ENCODE results near the gene ALG2. TPM values are rescaled to one million over a fixed set of nuclear protein-coding genes. Genes with fewer than 3 reads are reported as not detected.

Gene ALG2, protein sequence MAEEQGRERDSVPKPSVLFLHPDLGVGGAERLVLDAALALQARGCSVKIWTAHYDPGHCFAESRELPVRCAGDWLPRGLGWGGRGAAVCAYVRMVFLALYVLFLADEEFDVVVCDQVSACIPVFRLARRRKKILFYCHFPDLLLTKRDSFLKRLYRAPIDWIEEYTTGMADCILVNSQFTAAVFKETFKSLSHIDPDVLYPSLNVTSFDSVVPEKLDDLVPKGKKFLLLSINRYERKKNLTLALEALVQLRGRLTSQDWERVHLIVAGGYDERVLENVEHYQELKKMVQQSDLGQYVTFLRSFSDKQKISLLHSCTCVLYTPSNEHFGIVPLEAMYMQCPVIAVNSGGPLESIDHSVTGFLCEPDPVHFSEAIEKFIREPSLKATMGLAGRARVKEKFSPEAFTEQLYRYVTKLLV
- total RNA-seq: 25.0 TPM

DNA sequence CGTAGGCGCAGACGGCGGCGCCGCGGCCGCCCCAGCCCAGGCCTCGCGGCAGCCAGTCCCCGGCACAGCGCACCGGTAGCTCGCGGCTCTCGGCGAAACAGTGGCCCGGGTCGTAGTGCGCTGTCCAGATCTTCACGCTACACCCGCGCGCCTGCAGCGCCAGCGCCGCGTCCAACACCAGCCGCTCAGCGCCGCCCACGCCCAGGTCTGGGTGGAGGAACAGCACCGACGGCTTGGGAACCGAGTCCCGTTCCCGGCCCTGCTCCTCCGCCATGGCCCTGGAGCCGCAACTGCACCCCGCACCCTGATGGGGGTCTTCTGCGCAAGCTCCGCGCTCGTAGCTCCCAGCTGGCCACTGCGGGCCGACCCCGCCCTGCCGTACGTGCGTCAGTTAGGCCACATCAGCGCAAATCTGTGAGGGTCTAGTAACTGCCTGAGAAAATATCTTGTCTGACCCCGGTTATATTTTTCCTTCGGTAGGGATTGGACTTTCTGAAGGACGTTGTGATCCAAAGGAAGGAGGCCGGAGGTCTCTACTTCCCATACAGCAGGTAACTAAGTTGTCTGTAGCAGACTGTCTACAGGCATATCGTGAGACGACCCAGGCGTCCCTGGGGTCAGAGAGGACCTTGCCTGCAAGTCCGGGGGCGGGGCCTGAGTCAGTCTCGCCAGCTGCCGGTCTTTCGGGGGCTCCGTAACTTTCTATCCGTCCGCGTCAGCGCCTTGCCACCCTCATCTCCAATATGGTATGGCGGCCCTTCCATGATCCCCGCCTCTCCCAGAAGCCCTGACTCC lies at the start of gene ALG2, which contains the start of gene SEC61B:
ALG2 (minus strand) TSS at position 322 of the 795 bp plus-strand sequence; CDS start at position 274, 48 bp downstream.
SEC61B (plus strand) TSS at position 662 of the 795 bp plus-strand sequence; CDS start at position 744, 82 bp downstream.
- DNase-seq: peak; percentile 87

DNA sequence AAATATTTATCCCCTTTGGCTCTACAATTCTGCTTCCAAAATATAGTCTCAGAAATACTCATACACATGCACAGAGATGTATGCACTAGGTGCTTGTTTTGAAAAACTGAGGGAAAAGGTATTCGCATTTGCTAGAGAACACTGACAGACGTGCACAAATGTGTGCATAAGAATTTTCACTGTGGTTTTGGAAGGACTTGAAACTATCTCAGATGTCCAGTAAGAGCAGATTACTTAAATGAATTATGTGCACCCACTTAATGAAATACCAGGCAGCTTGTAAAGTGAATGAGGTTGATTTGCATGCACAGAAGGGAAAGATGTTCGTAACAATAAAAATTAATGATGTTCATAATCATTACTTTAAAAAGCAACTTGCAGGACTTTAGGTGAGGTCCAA lies 48.7 kb upstream of the ALG2 start:
- DNase-seq: no peak

DNA sequence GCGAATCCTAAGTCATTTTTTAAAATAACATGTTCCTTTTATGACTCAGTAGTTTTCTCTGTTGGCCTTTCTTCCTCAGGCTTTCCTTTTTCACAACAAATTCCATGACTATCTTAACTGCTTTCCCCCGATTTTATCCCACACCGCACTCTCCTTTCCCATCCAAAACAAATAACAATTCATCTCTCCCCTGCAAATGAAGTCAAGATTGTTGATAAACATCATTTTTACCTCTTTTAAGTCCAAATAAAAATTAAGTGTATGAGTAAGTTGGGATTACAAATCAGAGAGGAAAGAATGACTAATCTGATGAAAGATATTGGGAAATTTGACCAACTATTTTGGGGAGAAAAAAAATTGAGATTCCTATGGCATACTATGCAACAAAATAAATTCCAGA lies 47.7 kb upstream of the ALG2 start:
- no peak for DNase-seq

DNA sequence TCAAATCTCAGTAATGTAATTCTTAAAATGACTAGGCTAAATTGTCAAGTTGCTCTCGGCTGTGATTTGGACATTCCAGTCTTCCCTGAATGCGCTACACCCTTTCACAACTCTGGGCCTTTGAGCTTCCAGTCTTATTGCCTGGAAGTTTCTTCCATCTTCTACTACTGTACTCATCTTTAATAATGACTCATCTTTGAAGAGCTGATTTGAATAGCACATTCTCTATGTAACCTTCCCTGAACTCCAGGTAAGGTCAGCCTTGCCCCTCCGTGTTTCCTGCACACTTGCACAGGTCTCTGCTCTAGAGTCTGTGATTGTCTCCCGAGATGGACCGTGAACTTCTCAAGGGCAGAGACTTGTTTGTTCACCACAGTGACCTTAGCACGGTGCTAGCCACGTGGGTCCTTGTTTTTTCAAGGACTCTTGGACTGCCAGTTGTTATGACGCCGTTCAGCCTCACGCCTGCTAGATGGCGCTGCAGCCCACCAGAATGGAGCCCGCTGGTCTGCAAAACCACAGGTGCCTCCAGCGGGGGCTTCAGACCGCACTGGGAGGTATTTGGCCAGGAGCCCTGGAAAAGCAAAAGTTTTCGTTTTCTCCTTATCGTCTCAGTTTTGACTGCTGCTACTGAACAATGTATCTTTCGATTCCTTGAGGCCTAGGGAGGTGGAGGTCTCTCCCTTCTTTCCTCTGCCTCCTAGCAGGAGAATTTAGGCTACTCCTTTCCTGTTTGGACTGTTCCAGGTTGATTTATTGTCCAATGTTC lies 44.7 kb upstream of the ALG2 start:
- DNase-seq: peak; percentile 57

DNA sequence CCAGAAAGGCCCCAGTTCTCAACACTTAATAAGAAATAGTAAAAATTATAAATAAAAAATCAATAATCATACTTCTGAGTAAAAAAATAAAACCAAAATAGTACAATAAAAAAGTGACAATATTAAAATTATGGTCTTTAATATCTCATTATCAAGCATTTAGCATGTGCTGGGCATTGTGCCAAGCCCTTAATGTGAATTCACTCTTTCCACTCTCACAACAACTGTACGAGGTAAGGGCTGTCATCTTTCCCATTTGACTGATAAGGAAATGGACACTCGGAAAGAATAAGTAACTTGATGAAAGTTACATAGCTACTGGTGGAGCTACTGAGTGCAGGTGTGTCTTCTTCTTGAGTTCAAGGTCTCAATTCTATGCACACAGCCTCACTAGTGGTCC lies 43.9 kb upstream of the ALG2 start:
- no peak for DNase-seq

DNA sequence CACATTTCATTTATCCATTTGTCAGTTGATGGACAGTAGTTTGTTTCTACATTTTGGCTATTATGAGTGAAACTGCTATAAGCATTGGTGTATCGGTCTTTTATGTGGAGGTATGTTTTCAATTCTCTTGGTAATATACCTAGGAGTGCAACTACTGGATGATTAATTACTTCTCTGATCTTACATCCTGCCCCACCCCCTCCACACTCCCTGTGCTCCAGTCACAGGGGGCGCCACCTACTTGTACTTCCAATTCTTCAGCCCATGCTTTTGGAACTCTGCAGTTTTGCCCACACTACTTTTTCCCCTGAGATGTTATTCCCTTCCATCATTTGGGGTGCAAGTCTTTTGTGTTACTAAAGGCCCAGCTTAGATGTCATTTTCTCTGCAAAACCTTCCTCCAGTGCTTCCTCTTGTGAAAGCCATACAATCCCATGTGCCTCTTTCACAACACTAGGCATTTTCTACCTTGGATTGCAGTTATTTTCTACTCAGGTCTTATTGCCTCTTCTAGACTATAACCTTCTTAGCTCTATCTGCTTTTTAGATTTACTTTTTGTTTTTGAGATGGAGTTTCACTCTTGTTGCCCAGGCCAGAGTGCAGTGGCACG lies 42.4 kb upstream of the ALG2 start:
- DNase-seq: no peak

DNA sequence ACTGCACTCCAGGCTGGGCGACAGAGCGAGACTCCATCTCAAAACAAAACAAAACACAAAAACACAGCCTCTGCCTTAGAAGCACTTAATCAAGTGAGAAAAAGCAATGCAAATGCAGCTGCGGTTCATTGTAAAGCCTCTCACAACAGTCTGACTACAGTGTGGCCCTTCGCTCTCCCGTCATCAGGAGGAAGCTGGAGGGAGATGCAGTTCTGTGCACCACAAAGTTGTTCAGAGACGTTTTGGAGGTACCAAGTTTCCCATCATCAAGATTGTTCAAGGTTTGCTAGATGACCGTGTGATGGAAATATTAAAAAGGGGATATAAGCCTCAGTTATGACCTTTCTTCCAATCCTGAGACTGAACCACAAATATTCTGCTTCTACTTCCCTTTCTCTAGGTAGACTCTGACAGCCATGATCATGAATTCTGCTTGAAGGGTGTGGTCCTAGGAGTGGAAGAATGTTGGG lies 41.2 kb upstream of the ALG2 start:
- DNase-seq: no peak

DNA sequence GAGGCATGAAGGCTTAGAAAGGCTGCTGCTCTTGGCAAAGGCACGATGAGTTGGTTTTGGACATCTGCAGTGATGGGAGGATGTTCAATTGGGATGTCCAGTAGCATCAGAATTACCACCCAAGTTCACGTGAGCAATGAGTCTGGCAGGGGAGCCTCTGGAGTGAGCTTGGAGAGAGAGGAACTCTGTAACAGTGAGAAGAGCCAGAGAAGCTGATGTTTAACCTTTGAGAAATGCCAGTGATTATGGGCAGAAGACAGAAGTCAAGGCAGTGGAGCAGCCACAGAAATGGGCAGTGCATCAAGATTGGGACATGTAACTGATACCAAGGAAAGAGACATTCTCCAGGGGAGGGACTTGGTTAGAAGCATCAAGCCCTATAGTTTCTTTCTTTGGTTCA lies 40.2 kb upstream of the ALG2 start:
- no peak for DNase-seq

DNA sequence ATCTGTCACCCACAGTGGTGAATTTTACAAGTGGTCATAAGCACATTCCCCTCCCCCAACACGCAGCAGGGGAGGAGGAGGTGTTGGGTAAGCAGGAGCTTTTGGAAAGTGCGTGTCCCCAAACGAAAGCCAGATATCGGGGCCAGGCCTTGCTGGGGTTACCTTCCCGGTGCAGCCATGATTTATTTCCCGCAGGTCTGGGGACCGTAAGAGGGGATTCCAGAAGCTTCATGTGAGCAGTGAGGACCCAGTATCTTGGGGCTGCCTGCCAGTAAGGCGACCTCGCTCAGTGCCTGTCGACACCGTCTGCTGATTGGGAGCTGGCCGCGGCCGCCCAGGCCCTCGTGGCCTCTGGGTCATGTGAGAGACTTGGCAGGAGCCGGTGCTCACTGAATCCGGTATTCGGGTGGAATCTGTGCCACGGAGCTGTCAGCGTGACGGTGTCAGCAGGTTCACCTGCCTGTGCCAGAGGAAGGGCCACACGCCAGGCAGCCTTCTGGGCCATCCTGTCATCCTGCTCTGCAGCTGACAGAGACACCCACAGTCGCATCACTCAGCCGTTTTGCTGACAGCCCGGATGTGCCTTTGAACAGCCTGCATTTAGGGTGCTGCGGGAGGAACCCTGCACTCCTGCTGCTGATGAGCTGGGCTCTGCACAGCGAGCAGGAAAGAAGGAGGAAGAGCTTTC lies 37.6 kb upstream of the ALG2 start:
- peak; percentile 80 for DNase-seq

DNA sequence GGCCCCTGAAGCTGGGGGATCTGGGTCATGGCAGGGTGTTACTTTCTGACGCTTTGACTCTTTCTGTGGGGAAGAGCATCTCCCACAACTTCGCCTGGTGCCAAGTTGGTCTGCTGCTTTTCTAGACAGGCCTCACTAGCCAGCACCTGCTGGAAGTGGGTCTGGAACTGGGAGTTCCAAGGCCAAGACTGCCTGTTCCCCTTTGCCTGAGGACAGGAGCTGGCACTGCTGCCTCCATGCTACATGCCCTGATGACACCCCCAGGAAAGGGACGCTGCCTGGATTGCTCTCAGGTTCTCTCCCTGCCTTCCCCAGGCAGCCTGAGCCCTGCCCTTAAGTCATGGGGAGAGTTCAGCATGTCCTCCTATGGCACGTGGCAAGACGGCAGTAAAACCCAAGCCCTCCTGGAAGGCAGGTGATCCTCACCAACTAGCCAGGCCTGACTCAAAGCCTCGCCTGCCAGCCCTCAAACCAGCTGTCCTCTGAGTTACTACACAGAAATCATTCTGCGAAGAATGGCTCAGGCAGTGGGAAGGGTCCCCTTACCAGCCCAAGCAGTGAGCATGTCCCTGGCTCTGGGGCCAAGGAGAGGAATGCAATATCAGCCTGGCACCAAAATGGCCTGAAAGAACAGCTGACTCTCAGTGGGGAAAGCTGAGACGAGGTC lies 36.1 kb upstream of the ALG2 start:
- DNase-seq: no peak

DNA sequence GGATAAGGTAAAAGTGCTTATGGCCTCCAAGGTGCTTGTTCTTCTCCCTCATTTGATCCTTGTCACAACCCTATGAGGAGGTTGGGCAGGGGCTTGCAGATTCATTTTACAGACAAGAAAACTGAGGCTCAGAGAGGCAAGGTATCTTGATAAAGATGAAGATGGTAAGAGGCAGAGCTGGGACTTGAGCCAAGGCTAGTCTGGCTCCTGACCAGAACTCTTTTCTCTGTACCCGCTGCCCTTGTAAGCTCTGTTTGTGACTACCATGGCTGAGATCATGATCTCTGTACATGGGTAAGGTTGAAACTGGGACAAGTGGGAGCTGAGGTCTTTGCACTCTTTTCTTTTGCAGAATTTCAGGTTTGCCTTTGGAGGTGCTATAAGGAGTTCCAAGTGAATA lies 33.9 kb upstream of the ALG2 start:
- DNase-seq: no peak

DNA sequence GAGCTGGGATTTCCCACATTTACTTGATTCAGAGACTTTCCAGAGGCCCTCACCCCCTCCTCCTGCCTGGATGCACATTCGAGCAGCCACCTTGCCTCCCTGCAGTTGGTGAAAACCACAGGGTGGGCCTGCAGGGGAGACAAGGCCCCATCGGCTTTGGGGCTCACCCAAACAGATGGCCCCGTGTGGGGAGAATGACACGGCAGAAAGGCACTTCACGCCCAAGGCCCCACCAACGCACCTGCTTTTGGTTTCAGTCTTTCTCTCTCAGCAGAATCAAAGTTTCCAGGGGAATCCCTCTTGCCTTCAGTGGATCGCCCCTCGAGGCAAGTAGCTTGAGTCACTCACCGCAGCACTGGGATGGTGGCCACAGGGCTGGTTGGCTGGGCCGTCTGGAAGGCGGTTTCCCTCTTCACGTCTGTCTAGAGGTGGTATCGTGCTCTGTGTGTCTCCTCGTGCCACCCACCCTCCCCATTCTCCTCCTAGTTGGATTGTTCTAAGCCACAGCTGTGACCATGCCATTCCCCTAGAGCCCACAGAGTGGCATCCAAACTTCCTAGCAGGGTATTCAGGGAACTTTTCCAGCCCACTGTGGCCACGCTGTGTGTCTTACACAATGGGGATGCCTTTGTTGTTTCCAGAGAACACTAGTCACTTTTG lies 32.2 kb upstream of the ALG2 start:
- DNase-seq: peak; percentile 7

DNA sequence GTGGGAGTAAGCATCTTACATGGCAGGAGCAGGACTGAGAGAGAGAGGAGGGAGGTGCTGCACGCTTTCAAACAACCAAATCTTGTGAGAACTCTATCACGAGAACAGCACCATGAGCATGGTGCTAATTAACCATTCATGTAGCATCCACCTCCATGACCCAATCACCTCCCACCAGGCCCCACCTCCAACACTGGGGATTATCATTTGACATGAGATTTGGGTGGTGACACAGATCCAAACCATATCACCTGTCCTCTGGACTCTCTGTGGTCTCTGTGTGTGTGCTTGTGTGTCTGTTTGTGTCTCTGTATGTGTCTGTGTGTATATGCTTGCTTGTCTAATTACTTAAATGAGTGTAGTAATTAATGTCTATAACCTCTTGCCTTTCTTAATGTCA lies 31.4 kb upstream of the ALG2 start:
- DNase-seq: no peak

DNA sequence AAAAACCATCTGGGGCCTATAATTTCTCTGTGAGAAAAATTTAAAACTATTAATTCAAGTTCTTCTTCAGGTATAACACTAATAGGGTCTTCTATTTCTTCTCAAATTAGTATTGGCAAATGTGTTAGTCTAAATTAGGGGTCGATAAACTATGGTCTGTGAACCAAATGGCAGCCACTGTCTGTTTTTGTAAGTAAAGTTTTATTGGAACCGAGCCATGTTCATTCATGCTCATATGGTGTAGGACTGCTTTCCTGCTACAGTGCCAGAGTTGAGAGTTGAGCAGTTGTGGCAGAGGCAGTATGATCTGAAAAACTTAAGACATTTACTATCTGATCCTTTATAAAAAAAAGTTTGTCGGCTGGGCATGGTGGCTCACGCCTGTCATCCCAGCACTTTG lies 29.4 kb upstream of the ALG2 start:
- DNase-seq: no peak

DNA sequence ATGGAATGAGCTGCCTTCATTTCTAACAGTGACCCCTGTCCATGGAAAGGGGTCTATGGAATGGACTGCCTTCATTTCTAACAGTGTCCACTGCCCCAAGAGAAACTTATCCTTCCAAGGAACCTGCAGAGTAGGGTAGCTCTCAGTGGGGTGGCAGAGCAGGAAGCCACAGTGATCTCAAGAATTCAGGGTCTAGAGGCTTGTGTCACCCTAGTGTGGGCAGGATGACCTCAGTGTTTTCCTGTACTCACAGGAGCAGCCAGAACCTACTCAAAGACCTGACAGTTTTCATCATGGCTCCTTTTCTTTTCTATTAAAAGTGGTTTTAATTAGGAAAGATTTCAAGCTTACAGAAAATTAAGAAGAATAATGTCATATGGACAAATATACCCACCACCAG lies 27.9 kb upstream of the ALG2 start:
- DNase-seq: no peak

DNA sequence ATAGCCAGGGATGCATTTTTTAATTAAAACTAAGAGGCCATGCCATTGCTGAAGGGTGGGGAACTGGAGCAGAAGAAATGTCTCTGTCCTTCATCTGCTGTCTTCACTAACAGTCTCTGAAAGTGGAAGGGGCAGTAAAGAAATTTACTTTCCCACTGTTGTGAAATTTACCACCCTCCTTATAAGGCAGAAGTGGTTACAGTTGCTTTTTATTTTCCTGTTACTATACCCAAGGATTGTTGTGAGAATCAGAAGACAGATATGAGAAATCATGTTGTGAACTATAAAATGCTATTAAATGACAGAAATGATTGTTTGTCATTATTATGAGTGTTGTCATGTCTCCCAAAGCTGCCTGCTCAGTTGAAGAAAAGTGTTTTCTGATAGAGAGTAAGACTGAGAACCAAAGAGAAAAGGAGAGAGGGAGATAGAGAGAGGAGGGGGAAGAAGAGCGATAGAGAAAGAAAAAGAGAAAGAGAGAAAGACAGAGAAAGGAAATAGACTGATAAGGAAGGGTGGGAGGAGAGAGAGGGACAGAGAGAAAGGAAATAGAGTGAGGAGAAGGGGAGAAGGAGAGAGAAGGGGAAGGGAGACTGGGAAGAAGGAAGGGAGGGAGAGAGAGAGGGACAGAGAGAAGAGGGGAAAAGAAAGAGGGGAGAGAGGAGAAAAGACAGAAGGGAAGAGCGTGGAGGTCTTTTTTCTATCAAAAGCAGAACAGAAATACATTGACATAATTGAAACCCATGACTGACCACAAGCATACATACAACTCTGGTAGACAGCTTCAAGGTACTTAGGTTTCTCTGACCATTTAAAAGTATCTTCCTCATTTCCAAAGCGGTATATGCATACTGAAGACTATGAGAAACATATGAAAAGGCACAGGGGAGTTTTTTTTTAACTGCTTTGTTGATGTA lies 22.9 kb upstream of the ALG2 start:
- DNase-seq: no peak

DNA sequence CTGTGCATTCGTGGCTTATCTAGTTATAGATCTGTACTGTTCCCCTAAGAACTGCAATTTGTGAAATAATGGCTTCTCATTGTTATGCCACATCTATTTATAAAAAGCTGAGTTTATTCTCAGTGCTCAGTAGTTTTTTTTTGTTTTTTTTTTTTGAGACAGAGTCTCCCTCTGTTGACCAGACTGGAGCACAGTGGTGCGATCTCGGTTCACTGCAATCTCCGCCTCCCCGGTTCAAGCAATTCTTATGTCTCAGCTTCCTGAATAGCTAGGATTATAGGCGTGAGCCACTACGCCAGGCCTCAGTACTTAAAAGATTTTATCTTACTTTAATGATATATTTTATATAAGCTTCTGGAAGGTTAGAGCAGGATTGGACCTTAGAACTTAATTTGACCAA lies 19.4 kb upstream of the ALG2 start:
- DNase-seq: no peak

DNA sequence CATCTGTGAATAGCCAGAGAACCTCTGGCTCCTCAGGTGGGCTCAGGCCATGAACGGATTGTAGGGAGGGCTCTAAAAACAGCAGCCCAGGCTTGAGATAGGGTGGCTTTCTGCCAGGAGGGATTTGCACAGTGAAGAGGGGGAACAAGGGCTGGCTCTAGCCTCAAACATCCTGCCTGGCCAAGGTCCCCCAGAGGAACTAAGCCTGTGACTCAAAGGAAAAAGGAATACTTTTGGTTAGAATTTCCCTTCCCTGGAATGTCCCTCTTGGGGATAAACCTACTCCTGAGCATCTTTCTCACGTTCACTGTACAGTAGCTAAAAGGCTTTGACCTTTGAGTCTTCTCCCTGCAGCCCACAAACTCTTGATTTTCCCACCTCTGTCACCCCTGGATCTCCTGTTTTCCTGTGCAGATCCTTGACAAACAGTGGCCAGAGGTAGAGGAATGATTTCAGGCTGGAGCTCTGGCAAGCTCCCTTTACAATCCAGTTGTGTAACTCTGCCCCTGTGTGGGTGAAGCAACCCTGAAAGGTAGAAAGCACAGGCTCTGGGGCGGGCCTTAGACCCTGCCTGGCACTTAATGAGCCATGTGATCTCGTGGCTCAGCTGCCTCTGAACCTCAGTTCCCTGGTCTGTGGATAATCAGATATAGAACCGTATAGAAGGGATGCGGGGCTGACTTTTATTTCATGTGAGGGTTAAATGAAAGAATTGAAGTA lies 17.8 kb upstream of the ALG2 start:
- no peak for DNase-seq

DNA sequence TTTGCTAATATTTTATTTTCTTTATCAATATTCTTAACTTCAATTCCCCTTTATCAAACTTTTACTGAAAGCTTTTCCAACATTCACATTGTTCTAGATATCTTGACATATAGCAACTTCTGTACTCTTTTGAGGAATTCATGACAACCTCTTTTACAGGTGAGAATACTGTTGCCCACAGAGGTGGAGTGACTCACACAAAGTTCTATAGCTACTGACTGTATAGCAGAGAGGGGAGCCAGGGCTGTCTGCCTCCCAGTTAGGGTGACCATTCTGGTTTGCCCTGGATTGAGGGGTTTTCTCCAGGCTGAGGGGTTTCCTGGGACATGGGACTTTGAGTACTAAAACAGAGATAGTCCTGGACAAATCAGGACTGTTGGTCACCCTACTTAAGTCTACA lies 16.6 kb upstream of the ALG2 start:
- no peak for DNase-seq
